Measurements from ENCODE around the gene CYP4F3.

Gene CYP4F3

GRCh38 chr19:15616183-15616582 lies 24.5 kb upstream of the CYP4F3 start:
- H3K4me1 ChIP-seq (ENCODE audit: insufficient read depth, low read length, severe bottlenecking), result no peaks in the 10 kb centered on the region
- H3K4me2 ChIP-seq (ENCODE audit: low read length), result no peak overlapping the region
- no peaks in the 10 kb centered on the region for H3K79me2 ChIP-seq (ENCODE audit: insufficient read depth, low read length)
- H3K27ac ChIP-seq (ENCODE audit: low read depth, low read length, poor library complexity, severe bottlenecking), result no peak overlapping the region
- no peaks in the 10 kb centered on the region for H3K27me3 ChIP-seq (ENCODE audit: insufficient read depth, low read length)
- no peaks in the 10 kb centered on the region for H4K20me1 ChIP-seq (ENCODE audit: insufficient read depth, low read length)
- H3F3A ChIP-seq (ENCODE audit: insufficient read depth, low read length), result no peaks in the 10 kb centered on the region
- H3K9me2 ChIP-seq (ENCODE audit: low read depth, low read length), result no peaks in the 10 kb centered on the region
- no peak overlapping the region for H3K9ac ChIP-seq (ENCODE audit: low read length)
- H2AFZ ChIP-seq (ENCODE audit: low read length), result no peak overlapping the region
- H3K9me3 ChIP-seq (ENCODE audit: low read length), result no peaks in the 10 kb centered on the region
- TF ChIP-seq EZH2 (IDR thresholded peaks at IDR 0.05; ENCODE audit: borderline replicate concordance, low read length), result no peak
- no peak for TF ChIP-seq CTCF (IDR thresholded peaks at IDR 0.05; ENCODE audit: low read length)
- H3K4me3 ChIP-seq (ENCODE audit: low read depth, low read length, poor library complexity, severe bottlenecking), result no peak overlapping the region
- H3K36me3 ChIP-seq (ENCODE audit: insufficient read depth, low read length), result no peaks in the 10 kb centered on the region

GRCh38 chr19:15616627-15617270 lies 23.9 kb upstream of the CYP4F3 start:
- no peaks in the 10 kb centered on the region for H3K4me1 ChIP-seq (ENCODE audit: insufficient read depth, low read length, severe bottlenecking)
- H3K9ac ChIP-seq (ENCODE audit: low read length), result no peak overlapping the region
- H3K4me2 ChIP-seq (ENCODE audit: low read length), result no peak overlapping the region
- no peak overlapping the region for H3K4me3 ChIP-seq (ENCODE audit: low read depth, low read length, poor library complexity, severe bottlenecking)
- no peak for TF ChIP-seq EZH2 (IDR thresholded peaks at IDR 0.05; ENCODE audit: borderline replicate concordance, low read length)
- TF ChIP-seq CTCF (IDR thresholded peaks at IDR 0.05; ENCODE audit: low read length), result no peak
- H3K27ac ChIP-seq (ENCODE audit: low read depth, low read length, poor library complexity, severe bottlenecking), result no peak overlapping the region
- H3K9me2 ChIP-seq (ENCODE audit: low read depth, low read length), result no peaks in the 10 kb centered on the region
- H2AFZ ChIP-seq (ENCODE audit: low read length), result no peak overlapping the region
- H3K27me3 ChIP-seq (ENCODE audit: insufficient read depth, low read length), result no peaks in the 10 kb centered on the region
- no peaks in the 10 kb centered on the region for H4K20me1 ChIP-seq (ENCODE audit: insufficient read depth, low read length)
- H3K79me2 ChIP-seq (ENCODE audit: insufficient read depth, low read length), result no peaks in the 10 kb centered on the region
- no peaks in the 10 kb centered on the region for H3K9me3 ChIP-seq (ENCODE audit: low read length)
- H3F3A ChIP-seq (ENCODE audit: insufficient read depth, low read length), result no peaks in the 10 kb centered on the region
- no peaks in the 10 kb centered on the region for H3K36me3 ChIP-seq (ENCODE audit: insufficient read depth, low read length)

- H3K79me2 ChIP-seq (ENCODE audit: insufficient read depth, low read length), result no peaks in the 10 kb centered on the region
- H3K27me3 ChIP-seq (ENCODE audit: insufficient read depth, low read length), result no peaks in the 10 kb centered on the region
- TF ChIP-seq CTCF (IDR thresholded peaks at IDR 0.05; ENCODE audit: low read length), result no peak
- TF ChIP-seq EZH2 (IDR thresholded peaks at IDR 0.05; ENCODE audit: borderline replicate concordance, low read length), result no peak
- no peaks in the 10 kb centered on the region for H3F3A ChIP-seq (ENCODE audit: insufficient read depth, low read length)
- H3K4me1 ChIP-seq (ENCODE audit: insufficient read depth, low read length, severe bottlenecking), result no peaks in the 10 kb centered on the region
- H3K4me3 ChIP-seq (ENCODE audit: low read depth, low read length, poor library complexity, severe bottlenecking), result no peak overlapping the region
- H3K9me3 ChIP-seq (ENCODE audit: low read length), result no peaks in the 10 kb centered on the region
- H3K9ac ChIP-seq (ENCODE audit: low read length), result no peak overlapping the region
- no peaks in the 10 kb centered on the region for H3K36me3 ChIP-seq (ENCODE audit: insufficient read depth, low read length)
- no peak overlapping the region for H2AFZ ChIP-seq (ENCODE audit: low read length)
- H3K9me2 ChIP-seq (ENCODE audit: low read depth, low read length), result no peaks in the 10 kb centered on the region
- no peak overlapping the region for H3K27ac ChIP-seq (ENCODE audit: low read depth, low read length, poor library complexity, severe bottlenecking)
- no peak overlapping the region for H3K4me2 ChIP-seq (ENCODE audit: low read length)
- no peaks in the 10 kb centered on the region for H4K20me1 ChIP-seq (ENCODE audit: insufficient read depth, low read length)
Observed at GRCh38 chr19:15618321-15618720, 22.4 kb upstream of the CYP4F3 start.
